Stimulated activated CD8-positive, alpha-beta memory T cell treated with anti-CD3 and anti-CD28 coated beads, Interleukin-7, amount 100 ng/mL, for 1 hour (primary cell): ENCODE data around the gene ARHGAP26.

Source experiments
- DNase-seq, 2 donors: peaks; one replicate each; pipeline ENCODE4 v3.0.0-alpha.2; 2020; ENCODE audit warnings: low read depth in 2 of 2

ARHGAP26 gene

GRCh38 chr5:142872217-142872616 lies 102.0 kb downstream of the ARHGAP26 start:
- no peak for DNase-seq

- no peak for DNase-seq
These were observed 102.6 kb downstream of the ARHGAP26 start for GRCh38 chr5:142872795-142873194.

GRCh38 chr5:142873831-142874230 lies 103.7 kb downstream of the ARHGAP26 start:
- no peak for DNase-seq

- DNase-seq = no peak
These were observed 104.4 kb downstream of the ARHGAP26 start for GRCh38 chr5:142874540-142874939.

GRCh38 chr5:142875936-142876335 lies 105.8 kb downstream of the ARHGAP26 start:
- DNase-seq = no peak

GRCh38 chr5:142876817-142877216 lies 106.6 kb downstream of the ARHGAP26 start:
- no peak for DNase-seq

- no peak for DNase-seq
These were observed 107.9 kb downstream of the ARHGAP26 start for GRCh38 chr5:142878111-142878510.

GRCh38 chr5:142878638-142879037 lies 108.5 kb downstream of the ARHGAP26 start:
- DNase-seq = no peak

GRCh38 chr5:142881076-142881783 lies 111.1 kb downstream of the ARHGAP26 start:
- no peak for DNase-seq

GRCh38 chr5:142881784-142882126 lies 111.6 kb downstream of the ARHGAP26 start:
- DNase-seq = no peak

GRCh38 chr5:142883025-142883424 lies 112.8 kb downstream of the ARHGAP26 start:
- DNase-seq = no peak

GRCh38 chr5:142883438-142883837 lies 113.3 kb downstream of the ARHGAP26 start:
- no peak for DNase-seq

- no peak for DNase-seq
These were observed 113.9 kb downstream of the ARHGAP26 start for GRCh38 chr5:142884029-142884428.

- DNase-seq = no peak
These were observed 116.0 kb downstream of the ARHGAP26 start for GRCh38 chr5:142886211-142886610.

GRCh38 chr5:142886956-142887355 lies 116.8 kb downstream of the ARHGAP26 start:
- no peak for DNase-seq

GRCh38 chr5:142888469-142889085 lies 118.4 kb downstream of the ARHGAP26 start:
- DNase-seq = no peak

GRCh38 chr5:142892021-142892420 lies 121.8 kb downstream of the ARHGAP26 start:
- DNase-seq = no peak

- no peak for DNase-seq
These were observed 124.1 kb downstream of the ARHGAP26 start for GRCh38 chr5:142894315-142894714.

GRCh38 chr5:142894749-142895148 lies 124.6 kb downstream of the ARHGAP26 start:
- DNase-seq = no peak

GRCh38 chr5:142896325-142897007 lies 126.3 kb downstream of the ARHGAP26 start:
- no peak for DNase-seq

- DNase-seq = no peak
These were observed 127.2 kb downstream of the ARHGAP26 start for GRCh38 chr5:142897328-142897727.

GRCh38 chr5:142900927-142901326 lies 130.8 kb downstream of the ARHGAP26 start:
- no peak for DNase-seq
